ENCODE results near the gene BTLA. TPM values are rescaled to one million over a fixed set of nuclear protein-coding genes. Genes with fewer than 3 reads are reported as not detected.
A peak's percentile ranks its signal among the peaks of the same experiment; 100 is the strongest.
"Not testable (repeated sequence)": the region's sequence is repeated elsewhere in the genome, so short reads cannot be mapped to it uniquely, and the experiment has no call there.

BTLA gene
- total RNA-seq, 2 experiments from 2014 or later = 7.3 to 7.7 TPM

DNA sequence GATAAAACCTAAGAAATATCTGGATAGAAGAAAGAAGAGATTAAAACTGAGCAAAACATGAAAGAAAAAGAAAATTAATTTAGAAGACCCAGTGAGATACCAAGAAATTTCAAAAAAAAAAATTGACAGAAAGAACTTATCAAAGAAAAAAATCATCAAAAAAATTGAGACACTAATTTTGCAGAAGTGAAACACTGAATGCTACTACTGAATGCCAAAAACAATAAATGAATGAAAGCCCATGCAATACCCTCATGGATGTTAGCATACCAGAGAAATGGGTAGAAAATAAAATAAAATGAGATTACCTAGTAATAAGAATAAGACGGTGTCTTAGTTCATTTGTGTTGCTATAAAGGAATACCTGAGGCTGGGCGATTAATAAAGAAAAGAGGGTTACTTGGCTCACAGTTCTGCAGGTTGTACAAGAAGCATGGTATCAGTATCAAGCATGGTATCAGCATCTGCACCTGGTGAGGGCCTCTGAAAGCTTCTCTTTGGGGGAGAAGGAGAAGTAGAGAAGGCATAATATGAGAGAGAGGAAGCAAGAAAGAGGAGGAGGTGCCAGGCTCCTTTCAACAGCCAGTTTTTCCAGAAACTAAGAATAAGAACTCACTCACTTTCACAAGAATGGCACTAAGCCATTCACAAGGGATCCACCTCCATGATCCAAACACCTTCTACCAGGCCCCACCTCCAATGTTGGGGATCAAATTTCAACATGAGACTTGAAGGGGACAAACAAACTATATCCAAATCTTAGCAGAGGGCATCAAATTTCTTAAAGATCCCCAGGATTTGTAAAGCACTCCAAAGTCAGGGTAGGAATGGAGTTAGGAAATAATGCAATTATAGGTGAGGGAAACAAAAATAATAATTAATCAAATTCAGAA is 73.2 kb downstream of the BTLA start:
- no peaks in the 10 kb centered on the region for H3K9me3 ChIP-seq (ENCODE audit: low read length)
- peak overlapping the region; percentile 37 for H3K27ac ChIP-seq (ENCODE audit: low read depth, low read length, poor library complexity, severe bottlenecking)
- H3K4me2 ChIP-seq (ENCODE audit: low read length) = peak overlapping the region; percentile 27
- H3K4me1 ChIP-seq (ENCODE audit: insufficient read depth, low read length, poor library complexity, severe bottlenecking) = peaks cover 8% of the 10 kb centered on the region
- ChIA-PET POLR2A (interaction anchor here (0.6 to 1.6 kb wide), 2 partner anchors 18 to 43 kb away, joined by 3 to 4 read pairs; no protein-coding TSS in a partner anchor), CTCF (ENCODE audit: unreplicated experiment) (no interaction called here)
- intact Hi-C loops (cut with micrococcal nuclease; ENCODE audit: unreplicated experiment) = no loop called here
- no peaks in the 10 kb centered on the region for H3K79me2 ChIP-seq (ENCODE audit: insufficient read depth, low read depth, low read length)
- peak; percentile 38 for DNase-seq (ENCODE audit: low spot score)
- H4K20me1 ChIP-seq (ENCODE audit: insufficient read depth, low read length) = no peaks in the 10 kb centered on the region
- no peaks in the 10 kb centered on the region for H3K9me2 ChIP-seq (ENCODE audit: insufficient read depth, low read length)
- no peak overlapping the region for H3K4me3 ChIP-seq (ENCODE audit: low read depth, low read length, poor library complexity, severe bottlenecking)
- peak overlapping the region; percentile 24; the same call in 1 of the 2 replicates for H2AFZ ChIP-seq (ENCODE audit: low read length)
- no TSS peak for BruUV-seq (replicated peaks)
- H3K36me3 ChIP-seq (ENCODE audit: insufficient read depth, low read length) = no peaks in the 10 kb centered on the region
- no peak for TF ChIP-seq CTCF (conservative IDR thresholded peaks at IDR 0.05; ENCODE audit: low read length)
- TF ChIP-seq EZH2phosphoT487 (IDR thresholded peaks at IDR 0.05; ENCODE audit: borderline replicate concordance, low read depth, low read length) = no peak

- DNase-seq (ENCODE audit: low spot score) = no peak
- H2AFZ ChIP-seq (ENCODE audit: low read length) = no peak overlapping the region
- no peaks in the 10 kb centered on the region for H4K20me1 ChIP-seq (ENCODE audit: insufficient read depth, low read length)
- no peaks in the 10 kb centered on the region for H3K36me3 ChIP-seq (ENCODE audit: insufficient read depth, low read length)
- H3K27ac ChIP-seq (ENCODE audit: low read depth, low read length, poor library complexity, severe bottlenecking) = no peak overlapping the region
- no peaks in the 10 kb centered on the region for H3K9me3 ChIP-seq (ENCODE audit: low read length)
- ChIA-PET CTCF (ENCODE audit: unreplicated experiment) (no interaction called here), POLR2A (interaction anchor here (0.6 to 1.6 kb wide), 6 partner anchors 17 to 314 kb away, joined by 3 to 5 read pairs (median 3); no protein-coding TSS in a partner anchor)
- no peak overlapping the region for H3K4me2 ChIP-seq (ENCODE audit: low read length)
- no peaks in the 10 kb centered on the region for H3K79me2 ChIP-seq (ENCODE audit: insufficient read depth, low read depth, low read length)
- H3K9me2 ChIP-seq (ENCODE audit: insufficient read depth, low read length) = no peaks in the 10 kb centered on the region
- H3K4me1 ChIP-seq (ENCODE audit: insufficient read depth, low read length, poor library complexity, severe bottlenecking) = peaks cover 8% of the 10 kb centered on the region
- intact Hi-C loops (cut with micrococcal nuclease; ENCODE audit: unreplicated experiment) = no loop called here
- TF ChIP-seq CTCF (conservative IDR thresholded peaks at IDR 0.05; ENCODE audit: low read length) = no peak
- no peak for TF ChIP-seq EZH2phosphoT487 (IDR thresholded peaks at IDR 0.05; ENCODE audit: borderline replicate concordance, low read depth, low read length)
- H3K4me3 ChIP-seq (ENCODE audit: low read depth, low read length, poor library complexity, severe bottlenecking) = no peak overlapping the region
- no TSS peak for BruUV-seq (replicated peaks)
Measured at GRCh38 chr3:112425382-112425781, 73.9 kb downstream of the BTLA start.

DNA sequence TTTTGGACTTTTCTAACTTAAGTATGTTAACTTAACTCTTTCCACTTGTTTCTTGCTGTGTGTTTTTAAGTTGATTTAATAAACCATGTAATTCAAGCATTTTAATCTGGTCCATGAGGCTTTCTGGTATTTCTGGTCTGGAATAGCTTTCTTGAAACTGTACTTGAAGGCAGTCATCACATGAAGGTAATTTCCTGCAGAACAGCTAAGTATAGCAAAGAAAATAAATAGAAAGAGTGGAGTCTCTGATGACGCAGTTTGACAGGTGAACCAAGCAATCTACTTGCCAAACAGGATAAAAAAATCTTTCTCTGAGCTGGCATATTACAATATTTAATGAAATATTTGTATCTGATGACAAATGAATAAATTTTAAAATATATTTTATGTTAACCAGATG is 74.9 kb downstream of the BTLA start:
- no peak for DNase-seq (ENCODE audit: low spot score)
- no peak for TF ChIP-seq EZH2phosphoT487 (IDR thresholded peaks at IDR 0.05; ENCODE audit: borderline replicate concordance, low read depth, low read length)
- TF ChIP-seq CTCF (conservative IDR thresholded peaks at IDR 0.05; ENCODE audit: low read length) = no peak
- H3K4me3 ChIP-seq (ENCODE audit: low read depth, low read length, poor library complexity, severe bottlenecking) = no peak overlapping the region
- H3K9me3 ChIP-seq (ENCODE audit: low read length) = no peaks in the 10 kb centered on the region
- ChIA-PET POLR2A (interaction anchor here (0.7 to 1.6 kb wide), 6 partner anchors 10 to 313 kb away, joined by 3 to 5 read pairs (median 4); partner anchors contain the start of gene BTLA), CTCF (ENCODE audit: unreplicated experiment) (no interaction called here)
- H2AFZ ChIP-seq (ENCODE audit: low read length) = no peak overlapping the region
- no peak overlapping the region for H3K27ac ChIP-seq (ENCODE audit: low read depth, low read length, poor library complexity, severe bottlenecking)
- no peaks in the 10 kb centered on the region for H3K36me3 ChIP-seq (ENCODE audit: insufficient read depth, low read length)
- intact Hi-C loops (cut with micrococcal nuclease; ENCODE audit: unreplicated experiment) = no loop called here
- peaks cover 8% of the 10 kb centered on the region for H3K4me1 ChIP-seq (ENCODE audit: insufficient read depth, low read length, poor library complexity, severe bottlenecking)
- no peaks in the 10 kb centered on the region for H3K9me2 ChIP-seq (ENCODE audit: insufficient read depth, low read length)
- H4K20me1 ChIP-seq (ENCODE audit: insufficient read depth, low read length) = no peaks in the 10 kb centered on the region
- no peaks in the 10 kb centered on the region for H3K79me2 ChIP-seq (ENCODE audit: insufficient read depth, low read depth, low read length)
- BruUV-seq (replicated peaks) = no TSS peak
- H3K4me2 ChIP-seq (ENCODE audit: low read length) = no peak overlapping the region

GRCh38 chr3:112422921-112423320 is 76.4 kb downstream of the BTLA start:
- H3K79me2 ChIP-seq (ENCODE audit: insufficient read depth, low read depth, low read length); BruUV-seq (replicated peaks); H3K27ac ChIP-seq (ENCODE audit: low read depth, low read length, poor library complexity, severe bottlenecking); H2AFZ ChIP-seq (ENCODE audit: low read length); H3K9me3 ChIP-seq (ENCODE audit: low read length); H3K4me1 ChIP-seq (ENCODE audit: insufficient read depth, low read length, poor library complexity, severe bottlenecking); CTCF ChIA-PET (ENCODE audit: unreplicated experiment); H3K9me2 ChIP-seq (ENCODE audit: insufficient read depth, low read length); H3K36me3 ChIP-seq (ENCODE audit: insufficient read depth, low read length); DNase-seq (ENCODE audit: low spot score); H4K20me1 ChIP-seq (ENCODE audit: insufficient read depth, low read length); POLR2A ChIA-PET; H3K4me3 ChIP-seq (ENCODE audit: low read depth, low read length, poor library complexity, severe bottlenecking); intact Hi-C loops (cut with micrococcal nuclease; ENCODE audit: unreplicated experiment); H3K4me2 ChIP-seq (ENCODE audit: low read length): not testable (repeated sequence)
